ENCODE measurements around the gene B4GALNT2. TPM values are rescaled to one million over a fixed set of nuclear protein-coding genes. Genes with fewer than 3 reads are reported as not detected.

Gene B4GALNT2
- total and polyA plus RNA-seq, 2 of the 13 experiments (the other 11 are each of a cell fraction or from before 2014, with no cell fraction given) = not detected

- no peak for TF ChIP-seq ARNT2 (CRISPR knock-in tag; IDR thresholded peaks at IDR 0.05; ENCODE audit: low read depth)
- TF ChIP-seq MLLT10 (CRISPR knock-in tag; IDR thresholded peaks at IDR 0.05) = no peak
- TF ChIP-seq SMAD1 (CRISPR knock-in tag; IDR thresholded peaks at IDR 0.05; ENCODE audit: borderline replicate concordance, low read depth) = no peak
- no peak for TF ChIP-seq ZBTB7B (CRISPR knock-in tag; IDR thresholded peaks at IDR 0.05)
- no peak for TF ChIP-seq CSRNP2 (CRISPR knock-in tag; conservative IDR thresholded peaks at IDR 0.05; ENCODE audit: low read depth)
- no peak for TF ChIP-seq ZBTB25 (CRISPR knock-in tag; IDR thresholded peaks at IDR 0.05)
- TF ChIP-seq NCOR1 (IDR thresholded peaks at IDR 0.05; ENCODE audit: borderline replicate concordance, low read length) = no peak
- no peak for TF ChIP-seq HINFP (CRISPR knock-in tag; IDR thresholded peaks at IDR 0.05; ENCODE audit: low read depth)
- no peak for TF ChIP-seq GLMP (CRISPR knock-in tag; IDR thresholded peaks at IDR 0.05; ENCODE audit: borderline replicate concordance)
- TF ChIP-seq ZNF644 (CRISPR knock-in tag; IDR thresholded peaks at IDR 0.05; ENCODE audit: low read depth) = no peak
- TF ChIP-seq ZBTB43 (CRISPR knock-in tag; conservative IDR thresholded peaks at IDR 0.05) = no peak
- TF ChIP-seq ZSCAN9 (CRISPR knock-in tag; IDR thresholded peaks at IDR 0.05; ENCODE audit: borderline replicate concordance) = no peak
- TF ChIP-seq CENPT (CRISPR knock-in tag; IDR thresholded peaks at IDR 0.05; ENCODE audit: low read depth) = peak; percentile 60; the same call in 1 of the 2 replicates
- no peak for TF ChIP-seq MBNL3 (CRISPR knock-in tag; conservative IDR thresholded peaks at IDR 0.05)
- peak; percentile 43; the same call in 1 of the 2 replicates for TF ChIP-seq ZNF547 (CRISPR knock-in tag; IDR thresholded peaks at IDR 0.05)
- TF ChIP-seq ERF (CRISPR knock-in tag; IDR thresholded peaks at IDR 0.05) = no peak
- TF ChIP-seq TBX3 (IDR thresholded peaks at IDR 0.05; ENCODE audit: borderline replicate concordance) = no peak
- TF ChIP-seq ZNF30 (CRISPR knock-in tag; IDR thresholded peaks at IDR 0.05) = no peak
- no peak for TF ChIP-seq SMAD9 (CRISPR knock-in tag; IDR thresholded peaks at IDR 0.05)
- TF ChIP-seq POLR2G (IDR thresholded peaks at IDR 0.05; ENCODE audit: low read depth, low read length) = no peak
- no peak for TF ChIP-seq ZNF33A (CRISPR knock-in tag; IDR thresholded peaks at IDR 0.05; ENCODE audit: borderline replicate concordance)
Measured at GRCh38 chr17:49132699-49133364, at the start of gene B4GALNT2 (continued).
